Measurements from ENCODE around the gene ADGRG7. TPM values are rescaled to one million over a fixed set of nuclear protein-coding genes. Genes with fewer than 3 reads are reported as not detected.

Gene ADGRG7

Small RNA genes lying within 50 kb of the gene (small RNA-seq; reads per million reads assigned to genes)
- not detected for gene RF00322 (ENCODE audit: insufficient read depth)
